ENCODE data around the gene ARHGEF11.

The ARHGEF11 gene

DNA sequence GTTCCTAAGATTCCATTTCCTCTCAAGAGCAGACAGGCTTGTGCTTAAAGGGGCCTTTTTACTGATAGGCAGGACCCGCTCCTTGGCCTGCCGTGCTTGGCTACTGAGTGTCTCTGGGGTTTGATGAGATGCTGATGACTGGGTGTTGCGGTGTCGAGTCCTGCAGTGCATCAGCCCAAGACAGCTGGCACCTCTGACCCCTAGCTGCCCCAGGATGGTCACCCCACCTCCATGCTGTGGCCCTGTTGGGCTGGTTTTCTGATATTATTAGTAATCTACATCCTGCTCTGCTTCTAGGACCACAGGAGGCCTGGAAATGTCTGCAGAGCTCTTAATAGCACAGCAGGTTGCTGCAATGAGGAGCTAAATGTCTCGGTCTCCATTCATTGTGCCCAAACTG is 96.4 kb downstream of the ARHGEF11 start:
- DNase-seq (ENCODE audit: low read depth) = no peak

DNA sequence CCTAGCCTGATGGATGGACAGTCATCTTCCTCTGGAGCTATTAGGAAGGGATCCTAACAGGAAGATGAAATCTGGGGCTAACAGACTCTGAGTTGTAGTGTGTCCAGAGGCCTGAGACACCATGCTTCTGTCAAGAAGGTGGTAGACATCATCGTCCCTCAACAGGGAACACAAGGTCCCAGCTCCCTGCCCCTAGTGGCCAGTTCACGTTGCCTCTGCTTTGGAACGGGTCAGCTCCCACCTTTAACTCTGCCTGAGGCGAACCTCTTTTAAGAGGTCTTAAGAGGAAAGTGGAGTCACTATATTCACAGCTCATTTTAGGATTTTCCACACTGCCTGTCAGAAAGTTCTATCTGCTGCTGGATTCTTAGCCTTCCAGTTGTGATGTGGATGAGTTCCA is 96.8 kb downstream of the ARHGEF11 start:
- DNase-seq (ENCODE audit: low read depth) = no peak

DNA sequence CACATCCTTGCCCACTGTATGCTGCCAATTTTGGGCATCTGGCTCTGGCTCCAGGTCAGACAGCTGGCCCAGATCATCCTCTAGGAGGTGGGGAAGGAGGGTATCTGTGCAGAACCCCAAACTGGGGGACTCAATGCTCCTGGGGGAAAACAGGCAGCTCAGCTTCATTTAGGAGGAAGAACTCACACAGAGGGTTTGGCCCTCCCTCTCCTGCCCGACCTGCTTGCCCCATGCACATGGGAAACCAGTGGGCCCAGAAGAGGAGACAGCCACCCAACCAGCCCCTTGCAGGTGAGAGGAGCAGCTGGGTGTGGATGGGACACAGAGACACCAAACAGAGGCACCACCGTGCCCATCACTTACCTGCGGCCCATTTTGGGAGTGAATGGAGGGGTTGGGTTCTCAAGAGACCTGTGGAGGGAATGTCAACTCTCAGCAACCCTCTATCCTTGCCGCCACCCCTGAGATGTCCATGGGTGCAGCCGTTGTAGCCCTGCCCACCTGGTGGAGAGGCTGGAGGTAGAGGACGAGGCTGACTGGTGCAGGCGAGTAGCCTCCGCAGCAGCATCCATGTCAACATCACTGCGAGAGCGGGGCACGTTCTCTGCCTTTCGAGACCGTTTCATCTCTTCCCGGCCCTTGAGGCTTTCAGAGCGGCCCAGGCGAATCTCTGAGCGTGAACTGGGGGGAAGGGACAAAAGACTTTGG is 97.6 kb downstream of the ARHGEF11 start:
- no peak for DNase-seq (ENCODE audit: low read depth)

DNA sequence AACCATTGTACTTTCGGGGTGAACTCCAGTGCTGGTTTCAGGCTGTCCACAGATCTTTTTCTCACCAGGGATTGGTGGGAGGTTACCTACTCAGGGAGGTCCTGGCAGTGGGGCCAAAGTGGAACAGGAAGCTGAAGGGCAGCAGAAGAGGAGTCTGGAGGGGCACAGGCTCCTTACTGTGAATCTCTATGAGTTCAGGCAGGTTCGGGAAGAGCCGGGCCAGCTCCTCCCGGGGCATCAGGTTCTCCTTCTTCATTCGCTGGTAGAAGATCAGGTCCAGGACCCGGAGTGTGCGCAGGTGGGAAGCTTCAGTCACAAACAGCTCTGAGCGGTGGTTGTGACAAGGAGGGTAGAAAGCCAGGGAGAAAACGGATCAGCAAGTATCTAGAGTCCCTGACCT is 98.4 kb downstream of the ARHGEF11 start:
- DNase-seq (ENCODE audit: low read depth) = no peak

DNA sequence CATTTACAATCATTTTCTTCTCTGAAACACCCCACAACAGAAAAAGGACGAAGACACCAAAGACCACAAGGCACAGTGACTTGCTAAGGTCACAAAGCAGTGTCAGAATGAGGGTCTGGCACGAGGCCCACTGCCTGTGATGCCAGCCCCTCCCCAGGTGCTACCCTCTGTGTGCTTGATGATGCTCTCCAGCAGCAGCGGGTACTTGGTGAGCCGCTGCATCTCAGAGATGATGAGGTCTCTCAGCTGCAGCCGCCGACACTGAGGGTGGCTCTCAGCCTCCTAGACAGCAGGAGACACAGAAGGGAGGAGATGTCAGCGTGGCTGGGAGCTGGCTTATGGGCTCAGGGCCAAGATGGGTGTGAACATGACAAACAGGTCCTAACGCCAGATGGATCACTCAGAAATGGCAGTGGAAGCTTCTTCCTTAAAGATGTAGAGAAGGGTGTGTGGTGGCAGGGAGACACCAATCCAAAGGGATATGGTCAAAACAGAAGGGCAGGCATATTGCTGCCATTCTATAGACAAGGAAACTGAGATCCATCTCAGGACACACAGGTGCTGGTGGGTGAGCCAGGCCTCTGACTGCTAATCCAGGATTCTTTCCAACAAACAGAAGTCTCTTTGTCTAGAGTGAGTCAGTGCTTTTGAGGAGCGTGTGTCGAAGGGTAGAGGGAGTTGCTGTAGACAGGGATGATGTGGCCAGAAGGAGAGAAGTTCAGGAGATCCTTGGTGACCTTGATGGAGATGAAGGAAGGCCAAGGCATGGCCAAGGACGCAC is 99.5 kb downstream of the ARHGEF11 start:
- DNase-seq (ENCODE audit: low read depth) = no peak

DNA sequence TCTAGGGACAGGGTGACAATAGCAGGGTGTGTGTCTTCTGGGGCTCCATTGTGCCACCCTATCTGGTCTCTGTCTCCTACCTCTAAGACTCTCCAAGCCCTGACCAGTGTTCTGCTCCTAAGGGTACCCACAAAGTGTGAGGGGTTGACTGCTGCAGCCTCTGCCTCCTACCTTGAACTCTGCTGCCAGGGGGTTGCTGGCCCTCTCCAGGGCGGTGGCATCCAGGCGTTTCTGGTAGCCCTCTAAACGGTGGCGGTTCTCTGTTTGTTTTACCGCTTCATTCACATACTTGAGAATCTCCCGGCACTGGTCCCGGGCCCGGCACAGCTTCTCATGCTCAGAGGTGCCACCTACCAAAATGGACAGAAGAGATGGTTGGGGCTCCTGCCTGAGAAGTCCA is 100.7 kb downstream of the ARHGEF11 start:
- DNase-seq (ENCODE audit: low read depth) = no peak

DNA sequence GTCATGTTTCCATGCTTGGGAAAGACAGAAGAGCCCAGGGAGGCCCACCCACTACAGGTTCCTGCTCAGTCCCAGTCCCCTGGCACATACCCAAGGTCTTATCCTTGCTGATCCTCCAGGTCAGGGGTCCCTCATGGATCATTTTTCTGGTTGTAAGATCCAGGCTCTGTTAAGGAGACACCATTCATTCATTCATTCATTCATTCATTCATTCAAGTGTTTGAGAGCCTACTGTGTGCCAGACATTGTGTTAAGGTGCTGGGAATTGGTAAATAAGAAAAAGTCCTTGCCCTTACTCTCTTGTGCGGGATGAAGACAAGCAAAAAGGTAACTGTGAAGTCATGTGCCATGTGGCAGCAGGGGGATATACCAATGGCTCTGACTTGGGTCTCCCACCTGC is 101.3 kb downstream of the ARHGEF11 start:
- DNase-seq (ENCODE audit: low read depth) = no peak

DNA sequence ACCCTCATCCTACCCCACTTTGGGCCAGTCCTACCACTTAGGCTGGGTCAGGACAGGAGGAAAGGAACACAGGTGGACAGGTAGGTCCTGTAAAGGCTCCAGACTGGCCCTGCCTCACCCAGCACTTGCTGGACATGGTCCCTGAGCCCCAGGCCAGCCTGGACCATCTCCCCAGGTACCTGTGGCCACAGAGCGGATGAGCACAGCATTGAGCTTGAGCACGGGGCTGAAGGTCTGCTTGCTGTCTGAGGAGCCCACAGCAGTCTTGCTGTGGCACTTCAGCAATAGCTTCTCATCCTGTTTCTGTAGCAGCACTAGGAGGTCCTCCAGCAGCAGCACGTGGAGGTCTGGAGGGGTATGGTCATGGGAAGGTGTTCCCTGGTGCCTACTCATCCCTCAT is 101.8 kb downstream of the ARHGEF11 start:
- DNase-seq (ENCODE audit: low read depth) = no peak

DNA sequence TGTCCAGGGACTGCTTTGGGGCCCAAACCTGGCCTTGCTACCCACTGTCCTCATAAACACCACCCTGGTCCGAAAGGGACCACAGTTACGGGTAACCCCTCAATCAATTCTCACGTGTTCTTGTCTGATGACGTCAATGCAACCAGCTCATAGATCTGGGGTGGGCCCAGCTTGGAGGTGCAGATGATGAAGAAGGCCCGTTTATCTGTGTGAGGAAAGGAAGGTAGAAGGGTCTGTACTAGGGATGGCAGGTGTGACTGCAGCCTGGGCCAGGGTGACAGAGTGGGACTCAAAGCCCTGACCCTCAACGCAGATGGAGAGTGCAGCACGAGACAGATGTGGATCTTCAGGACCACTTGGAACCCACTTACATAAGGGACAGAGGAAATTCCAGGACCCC is 103.0 kb downstream of the ARHGEF11 start:
- DNase-seq (ENCODE audit: low read depth) = no peak

DNA sequence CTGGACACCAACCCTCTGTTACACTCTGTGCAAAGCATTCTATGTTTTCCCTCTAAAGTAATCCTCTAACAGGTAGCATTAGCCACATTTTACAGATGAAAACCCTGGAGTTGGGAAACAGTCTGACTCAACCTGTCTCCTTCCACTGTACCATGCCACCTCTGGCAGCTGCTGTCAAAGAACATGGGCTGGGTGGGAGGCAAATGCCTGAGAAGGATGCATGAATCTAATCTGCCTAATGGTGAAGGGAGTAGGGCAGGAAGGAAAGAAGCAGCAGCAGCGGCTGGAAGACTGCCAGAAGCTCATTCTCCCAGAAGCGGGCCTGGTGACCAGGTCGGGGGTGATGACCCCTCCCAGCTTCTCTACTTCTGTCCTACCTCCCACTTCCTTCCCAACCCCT is 103.4 kb downstream of the ARHGEF11 start:
- DNase-seq (ENCODE audit: low read depth) = no peak

DNA sequence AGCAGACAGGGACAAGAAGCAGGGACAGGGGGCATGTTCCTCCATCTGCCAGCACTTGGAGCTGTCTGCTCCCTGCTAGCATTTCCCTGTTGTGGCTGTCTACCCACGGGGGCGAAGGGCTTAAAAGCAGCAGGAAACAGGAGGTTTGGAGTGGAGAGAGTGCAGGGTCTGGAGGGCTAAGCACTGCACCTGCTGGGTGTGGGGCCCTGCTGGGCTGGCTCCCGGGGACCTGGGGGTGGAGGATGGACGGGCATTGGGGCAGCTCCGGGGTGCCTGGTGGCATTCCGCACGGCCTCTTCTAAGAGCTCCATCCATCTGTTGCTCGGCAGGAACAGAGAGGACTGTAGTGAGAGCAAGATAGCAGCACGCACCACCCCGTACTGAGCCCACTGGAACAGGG is 103.9 kb downstream of the ARHGEF11 start:
- no peak for DNase-seq (ENCODE audit: low read depth)

DNA sequence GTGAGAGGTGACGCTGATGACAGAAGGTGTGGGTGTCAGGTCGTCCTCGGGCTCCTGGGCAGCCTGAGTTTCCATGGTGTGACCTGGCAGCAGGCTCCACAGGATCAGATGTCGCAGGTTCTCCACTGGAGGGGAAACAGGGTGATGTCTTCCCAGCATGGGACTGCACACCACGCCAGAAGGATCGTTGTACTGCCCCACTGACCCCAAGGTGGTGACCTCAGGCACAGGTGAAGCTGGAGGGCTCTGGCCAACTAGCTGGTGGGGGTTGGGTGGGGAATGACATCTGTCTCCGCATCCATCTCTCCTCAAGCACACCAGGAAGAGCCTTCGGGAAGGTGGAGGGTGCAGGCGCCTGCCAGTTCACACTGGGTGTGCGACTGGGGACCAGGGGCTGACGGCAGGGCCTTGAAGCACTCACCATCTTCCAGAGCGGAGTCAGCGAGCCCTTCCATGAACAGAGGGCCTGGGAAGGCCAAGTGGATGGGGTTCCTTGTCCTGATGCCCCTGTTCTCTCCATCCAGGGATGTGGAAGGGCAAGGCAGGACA is 105.7 kb downstream of the ARHGEF11 start:
- DNase-seq (ENCODE audit: low read depth) = no peak

DNA sequence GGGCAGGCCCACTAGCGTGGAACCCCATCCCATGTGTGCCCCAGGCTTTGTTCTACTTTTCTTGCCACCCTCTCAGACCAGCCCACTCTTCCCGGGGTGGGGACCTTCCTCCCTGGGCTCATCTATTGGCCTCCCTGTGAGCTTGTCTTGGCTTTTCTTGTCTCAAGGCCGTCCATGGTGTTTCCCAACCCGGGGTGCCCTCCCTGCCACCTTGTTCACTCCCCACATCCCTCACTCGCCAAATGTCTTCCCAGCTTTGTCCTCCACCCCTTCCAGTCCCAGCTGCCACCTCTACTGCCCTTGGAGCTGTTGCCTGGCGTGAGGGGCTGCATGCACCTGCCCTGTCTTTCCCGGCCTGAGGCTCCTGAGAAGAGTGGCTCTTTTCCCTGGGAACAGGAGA is 106.7 kb downstream of the ARHGEF11 start:
- no peak for DNase-seq (ENCODE audit: low read depth)

DNA sequence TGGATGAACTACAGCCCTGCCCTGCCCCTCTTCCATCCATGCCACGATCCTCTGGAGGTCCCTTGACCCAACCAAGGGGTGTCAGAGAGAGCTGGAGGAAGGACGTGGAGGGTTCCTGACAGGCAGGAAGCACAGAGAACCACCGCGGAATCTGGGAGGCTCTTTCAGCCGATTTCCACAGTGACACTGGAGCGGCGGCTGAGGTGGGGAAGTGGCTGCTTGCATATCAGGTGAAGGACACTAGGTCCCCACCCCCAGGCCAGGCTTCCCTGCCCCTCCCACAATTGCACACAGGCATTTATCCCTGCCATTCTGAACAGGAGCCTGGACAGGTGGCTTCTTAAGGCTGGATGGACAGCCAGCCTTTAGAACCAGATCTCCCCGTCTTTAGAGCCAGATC is 107.7 kb downstream of the ARHGEF11 start:
- no peak for DNase-seq (ENCODE audit: low read depth)

DNA sequence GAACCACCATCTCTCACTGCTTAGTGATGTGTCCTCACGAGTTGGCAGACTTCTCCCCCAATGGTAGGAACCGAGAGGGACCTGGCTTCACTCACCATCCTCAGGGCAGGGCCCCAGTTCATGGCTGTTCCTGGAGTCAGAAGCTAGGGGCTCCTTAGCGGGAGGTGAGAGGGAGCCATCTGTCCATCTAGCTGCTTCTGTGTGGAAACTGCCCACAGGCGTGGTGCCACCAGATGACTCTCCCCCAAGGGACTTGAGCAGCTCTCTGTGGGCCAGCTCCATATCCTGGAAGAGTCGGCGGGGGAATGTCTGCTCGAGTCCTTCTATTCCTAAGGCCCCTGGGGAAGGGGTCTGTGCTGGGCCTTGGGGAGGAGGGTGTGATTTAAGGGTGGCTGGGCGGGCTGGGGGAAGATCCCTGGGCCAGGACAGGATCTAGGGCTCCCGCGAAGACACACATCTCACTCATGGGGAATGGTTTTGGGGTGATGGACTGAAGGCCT is 108.8 kb downstream of the ARHGEF11 start:
- DNase-seq (ENCODE audit: low read depth) = no peak

DNA sequence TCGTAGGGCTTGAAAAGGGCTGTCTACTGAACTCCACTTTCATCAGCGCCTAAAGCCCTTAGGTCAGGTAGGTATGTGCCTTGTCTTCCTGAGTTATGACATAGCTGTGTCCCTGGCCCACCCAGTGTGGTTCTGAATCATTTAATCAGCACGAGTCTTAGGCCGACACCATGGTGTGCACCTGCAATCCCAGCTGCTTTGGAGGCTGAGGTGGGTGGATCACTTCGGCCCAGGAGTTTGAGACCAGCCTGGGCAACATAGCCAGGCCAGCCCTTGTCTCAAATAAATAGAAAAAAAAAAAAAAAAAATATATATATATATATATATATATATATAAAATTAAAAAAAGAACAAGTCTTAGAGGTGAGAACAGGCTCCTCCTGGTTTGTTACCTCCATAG is 109.4 kb downstream of the ARHGEF11 start:
- DNase-seq (ENCODE audit: low read depth) = no peak

DNA sequence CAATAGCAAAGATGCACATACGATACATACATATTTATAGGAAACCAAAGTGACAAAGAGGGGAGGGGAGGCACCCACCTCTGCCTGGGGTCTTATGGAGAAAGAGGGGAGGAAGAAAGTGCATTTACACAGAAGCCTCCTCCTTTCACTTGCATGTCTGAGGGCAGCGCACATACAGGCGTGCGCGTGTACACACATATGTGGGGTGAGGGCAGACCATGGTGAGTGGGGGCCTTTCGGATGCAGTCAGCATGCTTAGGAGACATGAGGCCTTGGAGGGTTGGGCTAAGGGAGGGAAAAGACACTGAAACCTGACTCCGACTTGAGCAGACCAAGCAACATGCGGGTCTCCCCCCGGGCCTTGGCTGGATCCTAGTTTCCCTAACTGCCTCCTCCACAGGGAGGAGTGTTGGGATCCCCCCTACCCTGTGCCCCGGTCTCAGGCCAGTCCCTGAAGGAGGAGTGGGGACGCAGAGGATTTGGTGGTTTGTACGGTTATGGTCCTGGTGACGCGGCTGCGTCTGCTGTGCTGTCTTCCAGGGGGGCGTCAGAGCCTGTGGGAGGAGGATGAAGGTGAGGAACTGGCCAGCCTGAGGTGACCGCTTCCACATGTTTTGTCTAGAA is 109.9 kb downstream of the ARHGEF11 start:
- no peak for DNase-seq (ENCODE audit: low read depth)

DNA sequence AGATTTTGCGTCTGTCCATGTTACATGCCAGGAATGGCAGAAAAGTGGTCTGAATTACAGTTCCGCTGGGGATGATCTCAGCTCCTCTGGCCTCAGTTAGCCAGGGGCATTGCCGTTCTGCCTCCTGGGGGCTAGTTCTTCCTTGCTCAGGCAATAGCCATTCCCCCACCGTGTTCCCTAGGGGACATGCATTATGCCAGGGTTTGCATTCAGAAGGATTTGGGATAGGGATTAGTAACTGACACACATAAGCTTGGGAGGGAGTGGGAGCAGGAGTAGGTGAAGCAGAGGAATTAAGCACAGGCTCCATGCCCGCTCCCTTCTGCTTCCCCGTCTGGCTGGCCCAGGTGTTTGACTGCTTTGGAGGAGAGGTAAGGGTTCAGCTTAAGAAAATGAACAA is 112.4 kb downstream of the ARHGEF11 start:
- DNase-seq (ENCODE audit: low read depth) = no peak

DNA sequence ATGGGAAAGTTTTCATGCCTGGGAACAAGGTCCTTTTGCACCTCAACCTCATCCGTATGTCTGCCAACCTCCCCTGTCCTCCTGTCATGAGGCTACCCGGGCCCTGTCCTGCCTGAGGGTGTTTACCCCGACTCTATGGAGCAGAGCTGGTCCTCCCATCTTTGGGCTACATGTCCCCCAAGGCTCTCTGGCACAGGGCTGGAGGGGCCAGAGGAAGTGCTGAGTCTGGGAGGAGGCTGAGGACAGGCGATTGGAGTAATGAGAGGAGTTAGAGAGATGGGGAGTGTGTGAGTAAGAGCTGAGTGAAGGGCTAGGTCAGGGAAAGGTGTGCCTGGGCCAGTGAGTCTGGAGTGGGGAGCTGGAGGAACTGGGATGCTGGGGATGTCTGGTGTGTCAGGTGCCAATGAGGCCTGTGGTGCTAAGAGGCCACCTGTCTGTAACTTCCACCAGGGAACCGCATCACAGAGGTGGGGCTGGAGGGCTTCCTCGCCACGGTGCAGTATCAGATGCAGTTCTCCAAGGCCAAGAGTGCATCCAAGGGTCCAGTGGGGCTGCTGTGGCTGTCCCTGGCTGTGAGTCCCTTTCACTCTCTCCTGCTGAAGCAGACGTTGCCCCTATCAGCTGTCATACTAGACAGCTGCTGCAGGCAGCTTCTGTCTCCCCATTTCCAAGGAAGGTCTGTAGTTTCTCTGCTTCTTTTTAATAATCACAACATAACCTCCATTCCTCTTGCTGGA is 113.4 kb downstream of the ARHGEF11 start:
- no peak for DNase-seq (ENCODE audit: low read depth)

DNA sequence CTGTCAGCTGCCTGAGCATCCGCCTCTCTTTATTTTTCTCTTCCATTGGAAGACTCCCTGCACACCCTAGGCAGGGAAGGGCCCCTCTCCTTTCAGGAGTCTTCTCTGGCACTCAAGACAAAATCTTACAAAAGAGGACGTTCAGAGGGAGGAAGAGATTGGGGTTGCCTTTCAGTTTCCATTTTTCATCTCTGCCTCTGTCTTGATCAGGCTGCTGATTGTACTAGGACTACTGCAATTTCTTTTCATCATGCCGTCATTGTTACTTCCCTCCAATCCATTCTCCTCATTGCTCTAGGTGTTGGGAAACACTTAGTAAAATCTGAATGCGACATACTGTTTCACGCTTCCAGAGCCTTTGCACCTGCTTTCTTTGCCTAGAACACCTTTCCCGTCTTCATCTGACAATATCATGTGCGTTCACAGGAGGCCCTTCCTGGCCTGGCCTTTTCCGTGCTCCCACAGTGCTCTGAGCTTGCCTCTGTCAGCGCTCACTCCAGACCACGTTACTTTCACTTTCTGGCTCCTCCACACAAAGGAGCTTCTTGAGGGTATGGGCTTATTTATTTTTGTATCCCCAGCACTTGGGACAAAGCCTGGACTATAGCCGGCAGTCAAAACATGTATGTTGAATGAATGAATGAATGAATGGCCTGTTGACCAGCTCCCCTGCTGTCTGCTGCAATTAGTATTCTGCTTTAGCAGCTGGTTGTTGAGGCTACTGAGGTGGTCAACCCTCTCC is 114.2 kb downstream of the ARHGEF11 start:
- DNase-seq (ENCODE audit: low read depth) = no peak

DNA sequence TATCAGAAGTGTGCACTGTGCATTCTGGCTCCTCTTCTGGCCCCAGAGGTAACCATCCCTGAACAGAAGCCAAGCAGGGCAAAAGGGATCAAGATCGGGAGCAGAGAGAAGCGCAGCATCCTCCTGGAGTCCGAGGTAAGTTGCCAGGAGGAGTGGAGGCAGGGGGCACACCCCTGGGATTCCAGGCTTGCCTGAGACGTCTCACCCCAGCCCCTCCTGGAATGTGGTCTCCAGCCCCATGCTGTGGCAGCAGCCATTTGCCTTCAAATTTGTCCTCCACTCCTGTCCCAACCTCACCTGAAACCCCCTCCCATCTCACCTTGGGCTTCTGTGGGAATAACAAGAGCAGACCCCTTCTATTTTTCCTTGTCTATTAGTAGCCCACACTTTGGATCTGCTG is 115.1 kb downstream of the ARHGEF11 start:
- no peak for DNase-seq (ENCODE audit: low read depth)
